Astrocyte of the spinal cord (primary cell): ENCODE results near the gene WDR4.

Source experiments
- DNase-seq: peaks from one replicate; pipeline ENCODE4 v3.0.0; 2011; ENCODE audit warnings: low read depth, low spot score
- H3K4me3 ChIP-seq: 2 replicates; pipeline ENCODE4 v1.5.1; 2011; ENCODE audit warnings: low read depth, mild to moderate bottlenecking, low read length, moderate library complexity
- CTCF ChIP-seq: IDR thresholded peaks from 2 replicates; pipeline ENCODE4 v1.5.1; 2012; ENCODE audit warnings: low read depth, mild to moderate bottlenecking, low read length, inconsistent platforms
- in situ Hi-C: cut with HindIII; loops from 2 replicates; pipeline ENCODE4 v1.10.0; 2017; ENCODE audit warnings: low sequenced_read_pairs

Gene WDR4

GRCh38 chr21:42873096-42873495 is 6.2 kb downstream of the WDR4 start:
- no peak for TF ChIP-seq CTCF

GRCh38 chr21:42868196-42868595 is 11.1 kb downstream of the WDR4 start:
- H3K4me3 ChIP-seq: no peak overlapping the region
- no peak for DNase-seq
- no peak for TF ChIP-seq CTCF
- in situ Hi-C loops: no loop called here

More at GRCh38 chr21:42873096-42873495, 6.2 kb downstream of the WDR4 start:
- H3K4me3 ChIP-seq: no peak overlapping the region
- in situ Hi-C loops: no loop called here
- no peak for DNase-seq

GRCh38 chr21:42865776-42866160 is 13.6 kb downstream of the WDR4 start:
- TF ChIP-seq CTCF: no peak
- H3K4me3 ChIP-seq: no peak overlapping the region
- in situ Hi-C loops: no loop called here
- no peak for DNase-seq

- in situ Hi-C loops: no loop called here
- TF ChIP-seq CTCF: no peak
- no peak overlapping the region for H3K4me3 ChIP-seq
- no peak for DNase-seq
Observed at GRCh38 chr21:42864815-42865775, 14.2 kb downstream of the WDR4 start.

- no peak for TF ChIP-seq CTCF
- no peak overlapping the region for H3K4me3 ChIP-seq
- in situ Hi-C loops: no loop called here
- DNase-seq: no peak
Observed at GRCh38 chr21:42864286-42864685, 15.1 kb downstream of the WDR4 start.

- no peak for TF ChIP-seq CTCF
- in situ Hi-C loops: no loop called here
- DNase-seq: no peak
- H3K4me3 ChIP-seq: no peak overlapping the region
Observed at GRCh38 chr21:42863504-42863870, 15.9 kb downstream of the WDR4 start.
